GM15510 (cell line): ENCODE results near the gene A1BG.
A peak's percentile ranks its signal among the peaks of the same experiment; 100 is the strongest.

Experiments
- POLR2A ChIP-seq: IDR thresholded peaks from 3 replicates; pipeline ENCODE4 v1.6.1; 2011; ENCODE audit warnings: borderline replicate concordance; ENCODE audit not compliant: insufficient read length; ENCODE audit errors: extremely low read depth

A1BG gene

GRCh38 chr19:58305065-58305931 lies 48.0 kb downstream of the A1BG start, which contains the start of gene ERVK3-1:
TSS of gene ERVK3-1 (plus strand) at chr19:58305377. CDS start at chr19:58312169, 6,792 bp downstream.
- TF ChIP-seq POLR2A = peak; percentile 97

GRCh38 chr19:58304748-58305064 lies 48.6 kb downstream of the A1BG start:
- no peak for TF ChIP-seq POLR2A

- TF ChIP-seq POLR2A = no peak
Measured at GRCh38 chr19:58304255-58304654, 49.0 kb downstream of the A1BG start.

GRCh38 chr19:58300620-58301019 lies 52.7 kb downstream of the A1BG start:
- no peak for TF ChIP-seq POLR2A

GRCh38 chr19:58296104-58296503 lies 57.2 kb downstream of the A1BG start:
- TF ChIP-seq POLR2A = no peak
